Left colon (tissue), 2 donors: ENCODE results near the gene SCN2A. TPM values are rescaled to one million over a fixed set of nuclear protein-coding genes. Genes with fewer than 3 reads are reported as not detected.
A peak's percentile ranks its signal among the peaks of the same experiment; 100 is the strongest.
"Not testable (repeated sequence)": the region's sequence is repeated elsewhere in the genome, so short reads cannot be mapped to it uniquely, and the experiment has no call there.

Experiments
- ATAC-seq: fragments of 200-7000 bp; cut with Tn5 transposase; one replicate; pipeline ENCODE4 v1.9.1; 2020; ENCODE audit warnings: mild to moderate bottlenecking, moderate library complexity
- DNase-seq, 2 donors: peaks; one replicate each; pipeline ENCODE4 v3.0.0-alpha.2; 2020
- intact Hi-C, 2 donors: fragments of 100-400 bp; cut with DNase I in 1 of 2; cut with micrococcal nuclease in 1 of 2; formaldehyde crosslinking; loops; one replicate each; pipeline versions ENCODE4 v1.11.2 to v1.14.0; 2022; cut with DNase I, micrococcal nuclease
- total RNA-seq, 2 donors: library from RNA; stranded (reverse); fragmentation: NEBNext Ultra II Directional; extraction: Animal tissue kit (Norgen Biotek cat#: 25700); gene quantifications; one replicate each; pipeline ENCODE4 v1.2.1, GENCODE V29; 2021
- donor health status: DM: no; HTN: no; CAD: no.
- donor health status: DM: yes; HTN: yes; CAD: no.

Gene SCN2A
- total RNA-seq, 2 donors from 2014 or later = 0.14 TPM; not detected in 1

DNA sequence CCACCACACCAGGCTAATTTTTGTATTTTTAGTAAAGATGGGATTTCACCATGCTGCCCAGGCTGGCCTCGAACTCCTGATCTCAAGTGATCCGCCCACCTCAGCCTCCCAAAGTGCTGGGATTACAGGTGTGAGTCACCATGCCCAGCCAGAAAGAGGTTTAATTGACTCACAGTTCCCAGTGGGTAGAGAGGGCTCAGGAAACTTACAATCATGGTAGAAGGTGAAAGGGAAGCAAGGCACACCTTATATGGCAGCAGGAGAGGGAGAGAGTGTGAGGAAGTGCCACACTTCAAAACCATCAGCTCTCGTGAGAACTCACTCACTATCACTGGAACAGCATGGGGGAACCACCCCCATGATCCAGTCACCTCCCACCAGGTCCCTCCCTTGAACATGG lies 159.4 kb downstream of the SCN2A start:
- intact Hi-C loops, ATAC-seq, DNase-seq: not testable (repeated sequence)

DNA sequence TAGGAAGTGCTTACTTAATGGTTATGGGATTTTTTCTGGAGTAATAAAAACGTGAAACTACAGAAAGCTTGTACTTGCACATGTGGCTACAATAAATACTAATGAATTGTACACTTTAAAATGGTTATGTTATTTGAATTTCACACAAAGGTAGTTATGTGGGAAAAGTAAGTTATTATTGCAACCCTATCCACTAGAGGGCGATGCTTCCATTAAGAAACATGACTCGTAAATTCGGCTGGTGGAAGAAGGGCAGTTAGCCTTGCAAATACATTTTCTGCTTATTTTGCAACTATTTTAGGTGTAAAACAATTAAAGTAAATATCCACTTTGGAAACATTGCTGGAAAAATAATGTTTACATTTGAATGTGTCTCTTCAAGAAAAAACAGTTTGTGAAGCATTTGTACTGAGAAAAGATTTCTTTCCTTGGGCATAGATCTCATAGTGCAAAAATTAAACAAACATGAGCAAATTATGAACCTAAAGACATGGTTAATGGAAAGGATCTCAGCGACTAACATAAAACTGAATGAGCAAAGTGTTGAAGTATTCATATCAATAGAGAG lies 162.2 kb downstream of the SCN2A start:
- ATAC-seq (peak; percentile 55), DNase-seq (no peak)
- intact Hi-C loops = loop anchor here (5.0 to 10.0 kb wide), 3 partner anchors 293 to 473 kb away; no protein-coding TSS in a partner anchor

DNA sequence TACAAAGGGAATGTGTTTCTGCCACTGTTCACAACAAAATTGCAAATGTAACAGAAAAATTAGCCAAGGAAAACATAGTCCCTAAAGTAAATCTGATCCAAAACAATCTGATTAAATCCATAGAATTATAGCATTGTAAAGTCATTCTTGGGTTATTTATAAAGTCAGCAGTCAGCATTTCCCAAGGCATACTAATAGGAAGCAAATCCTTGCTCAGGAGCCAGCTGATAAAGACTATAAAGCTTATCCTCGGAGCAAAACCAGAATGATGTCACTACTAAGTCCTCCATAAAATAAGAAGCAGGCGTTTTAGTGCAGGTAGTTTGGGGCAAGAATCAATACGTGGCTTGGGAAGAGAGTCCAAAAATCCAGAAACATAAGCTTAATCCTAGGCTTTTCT lies 162.9 kb downstream of the SCN2A start:
- intact Hi-C loops = loop anchor here (5.0 to 10.0 kb wide), 3 partner anchors 293 to 473 kb away; no protein-coding TSS in a partner anchor
- DNase-seq (no peak), ATAC-seq (peak; percentile 40)

DNA sequence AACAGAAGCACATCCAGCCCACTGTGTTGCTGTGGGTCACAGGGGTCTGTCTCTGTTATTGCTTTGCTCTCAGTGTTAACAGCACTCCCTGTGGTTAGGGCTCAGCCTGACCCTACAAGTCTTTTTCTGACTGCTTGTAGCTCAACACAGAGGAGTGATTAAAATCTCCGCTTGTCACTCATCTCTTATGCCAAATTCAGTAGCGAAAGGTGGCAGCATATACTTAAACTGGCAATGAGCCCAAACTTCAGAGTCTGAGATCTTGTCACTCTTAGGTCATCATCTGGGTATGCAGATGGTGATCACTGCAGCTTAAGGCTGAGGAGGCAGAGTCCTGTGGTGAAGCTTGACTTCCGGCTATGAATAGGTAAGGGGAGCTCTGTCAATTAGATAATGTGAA lies 167.0 kb downstream of the SCN2A start:
- intact Hi-C loops = loop anchor here (10.0 kb wide), 2 partner anchors 289 to 469 kb away; no protein-coding TSS in a partner anchor
- ATAC-seq (no peak), DNase-seq (no peak)

DNA sequence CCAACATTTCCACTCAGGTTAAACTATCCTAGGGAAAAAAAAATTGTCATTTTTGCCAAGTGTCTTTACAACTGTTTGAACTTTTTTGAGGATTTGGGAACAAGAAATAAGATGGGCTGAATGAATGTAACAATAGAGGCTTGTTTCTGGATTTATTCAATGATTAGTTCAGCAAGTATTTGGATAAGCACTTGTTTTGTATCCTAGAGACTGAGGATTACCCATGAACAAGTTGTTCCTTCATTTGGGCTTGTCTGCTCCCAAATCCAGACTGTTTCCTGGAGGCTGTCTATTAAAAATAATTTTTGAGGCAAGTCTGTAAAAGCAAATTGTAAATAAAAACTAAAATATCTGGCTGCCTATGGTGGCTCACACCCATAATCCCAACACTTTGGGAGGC lies 168.3 kb downstream of the SCN2A start:
- ATAC-seq (no peak), DNase-seq (no peak)
- intact Hi-C loops = loop anchor here (10.0 kb wide), 2 partner anchors 287 to 467 kb away; no protein-coding TSS in a partner anchor

DNA sequence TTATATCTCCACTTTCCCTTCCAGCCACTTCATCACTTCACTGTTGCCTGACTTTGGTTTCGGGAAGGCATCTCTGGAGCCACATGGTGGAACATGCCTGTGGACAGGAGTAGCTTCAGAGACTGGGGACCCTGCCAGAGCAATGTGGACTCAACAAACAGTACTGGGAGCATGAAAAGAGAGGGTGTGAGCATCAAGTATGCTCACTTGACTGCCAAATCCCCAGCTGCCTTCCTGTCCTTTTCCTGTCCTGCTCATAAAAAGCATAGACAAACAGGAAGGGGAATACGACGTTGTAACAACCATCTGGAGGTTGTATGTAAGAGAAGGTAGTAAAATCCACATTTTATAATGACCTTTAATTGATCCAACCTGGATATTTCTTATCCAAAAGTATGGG lies 169.0 kb downstream of the SCN2A start:
- DNase-seq (peak; percentile 15 to 48), ATAC-seq (peak; percentile 82)
- intact Hi-C loops = loop anchor here (10.0 kb wide), 2 partner anchors 287 to 467 kb away; no protein-coding TSS in a partner anchor

DNA sequence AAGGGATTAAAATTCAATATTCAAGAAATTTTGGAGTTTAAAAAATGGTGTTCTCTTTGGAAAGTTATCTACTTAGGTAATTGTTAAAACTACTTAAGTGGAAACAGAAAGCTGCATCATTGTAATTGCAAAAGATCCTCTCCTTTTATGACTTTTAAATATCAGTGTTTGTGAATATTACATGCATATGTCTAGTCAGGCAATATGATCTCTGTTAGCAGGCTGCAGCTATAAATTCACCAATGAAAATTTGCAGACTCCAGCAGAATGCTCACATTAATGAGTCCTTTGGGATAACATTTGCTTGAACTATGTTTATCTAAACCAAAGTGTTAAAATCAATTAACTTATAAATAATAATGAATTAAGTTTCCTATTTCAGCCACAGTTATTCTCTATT lies 171.1 kb downstream of the SCN2A start:
- DNase-seq = no peak
- intact Hi-C loops = no loop called here
- ATAC-seq = no peak

DNA sequence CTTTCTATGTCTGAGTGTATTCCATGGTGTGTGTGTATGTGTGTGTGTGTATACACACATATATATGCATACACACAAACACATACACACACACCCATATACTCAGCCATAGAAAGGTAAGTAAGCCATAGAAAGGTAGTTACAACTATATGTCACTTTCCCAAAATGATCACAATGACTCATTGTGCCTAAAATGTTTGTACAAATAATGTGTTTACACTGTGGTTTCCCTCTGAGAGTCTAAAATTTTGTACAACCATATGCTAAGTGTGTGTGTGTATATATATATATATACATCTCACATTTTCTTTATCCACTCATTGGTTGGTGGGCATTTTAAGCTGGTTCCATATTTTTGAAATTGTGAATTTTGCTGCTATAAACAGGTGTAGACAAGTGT lies 175.0 kb downstream of the SCN2A start:
- ATAC-seq (no peak), DNase-seq (no peak)
- intact Hi-C loops = no loop called here

DNA sequence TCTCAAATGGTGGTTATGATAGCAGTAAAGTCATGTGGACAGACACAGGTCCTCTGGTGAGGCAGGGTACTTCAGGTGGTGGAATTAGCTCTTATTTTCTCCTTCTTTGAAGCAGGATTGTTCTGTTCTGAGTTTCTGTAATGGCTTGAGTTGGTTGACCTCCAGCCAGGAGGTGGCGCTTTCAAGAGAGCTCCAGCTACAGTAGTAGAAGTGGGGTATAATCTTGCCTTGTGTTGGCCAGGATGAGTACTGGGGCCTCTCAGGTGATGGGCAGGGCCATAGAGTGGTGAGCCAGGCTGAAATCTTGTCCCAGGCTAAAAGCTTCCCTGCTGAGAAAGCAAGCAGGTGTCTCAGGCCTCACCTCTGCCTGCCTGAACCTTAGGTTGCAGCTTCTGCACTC lies 177.8 kb downstream of the SCN2A start:
- ATAC-seq = no peak
- intact Hi-C loops = no loop called here
- DNase-seq = no peak

DNA sequence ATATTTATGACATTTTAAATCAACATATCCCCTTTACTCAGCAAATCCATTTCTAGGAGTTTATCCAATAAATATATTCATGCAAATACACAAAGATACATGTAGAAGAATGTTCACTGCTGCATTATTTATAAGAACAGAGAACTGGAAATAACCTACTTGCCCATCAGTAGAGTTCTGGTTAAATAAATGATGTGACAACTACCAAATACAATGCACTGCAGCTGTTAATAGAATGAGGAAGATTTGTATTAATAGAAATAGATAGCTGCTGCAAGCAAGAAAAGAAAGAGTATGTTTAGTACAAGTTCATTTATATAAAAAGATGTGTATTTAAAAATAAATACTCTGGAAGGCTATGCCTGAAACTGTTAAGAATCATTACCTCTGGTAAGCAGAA lies 181.0 kb downstream of the SCN2A start:
- no peak for ATAC-seq
- intact Hi-C loops = no loop called here

DNA sequence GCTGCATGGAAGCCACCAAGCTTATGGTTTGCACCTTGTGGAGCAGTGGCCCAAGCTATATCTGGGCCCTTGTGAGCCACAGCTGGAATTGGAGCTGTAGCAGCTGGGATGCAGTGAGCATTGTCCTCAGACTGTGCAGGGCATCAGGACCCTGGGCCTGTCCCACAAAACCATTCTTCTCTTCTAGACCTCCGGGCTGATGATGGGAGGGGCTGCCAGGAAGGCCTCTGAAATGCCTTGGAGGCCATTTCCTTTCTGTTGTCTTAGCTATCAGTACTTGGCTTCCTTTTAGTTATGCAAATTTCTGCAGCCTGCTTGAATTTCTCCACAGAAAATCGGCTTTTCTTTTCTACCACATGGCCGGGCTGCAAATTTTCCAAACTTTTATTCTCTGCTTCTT lies 183.9 kb downstream of the SCN2A start:
- DNase-seq = no peak
- ATAC-seq = no peak
- intact Hi-C loops = no loop called here

More for the DNA sequence above, 181.0 kb downstream of the SCN2A start:
- no peak for DNase-seq

DNA sequence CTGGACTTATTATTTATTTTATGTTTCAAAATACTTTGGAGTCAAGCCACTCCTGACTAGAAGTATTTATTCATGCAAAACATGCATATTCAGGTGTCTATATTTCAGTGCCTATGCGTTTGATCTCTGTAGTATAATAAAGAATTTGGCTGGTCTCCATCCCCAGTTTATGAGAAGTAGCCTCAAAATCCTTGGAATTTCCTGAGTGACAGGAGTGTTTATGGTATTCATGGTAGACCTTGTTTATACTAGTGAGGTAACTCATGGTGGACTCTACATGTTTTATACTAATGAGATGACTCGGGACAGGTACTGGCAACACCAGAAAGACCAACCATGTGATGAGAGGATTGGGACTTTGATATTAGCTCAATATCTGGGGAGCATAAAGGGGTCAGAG lies 186.3 kb downstream of the SCN2A start:
- intact Hi-C loops = no loop called here
- DNase-seq = no peak
- ATAC-seq = no peak

DNA sequence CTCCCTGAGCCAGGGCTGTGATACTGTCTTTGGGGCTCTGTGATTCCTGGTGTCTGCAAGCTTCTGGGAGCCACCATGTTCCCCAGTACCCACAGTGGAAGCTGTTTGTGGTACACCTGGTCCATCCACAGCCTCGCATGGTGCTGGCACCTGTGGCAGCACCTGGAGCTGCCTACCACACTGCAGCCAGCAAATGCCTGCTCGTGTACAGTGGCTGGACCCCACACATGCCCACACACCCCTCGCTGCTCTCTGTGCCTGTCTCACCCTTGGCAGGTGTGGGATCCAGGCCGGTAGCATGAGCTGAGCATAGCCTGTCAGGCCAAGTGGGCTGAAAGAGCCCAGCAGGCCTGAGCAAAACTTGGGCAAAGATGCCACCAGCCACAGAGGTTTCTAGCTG lies 188.5 kb downstream of the SCN2A start:
- intact Hi-C loops = no loop called here
- ATAC-seq = no peak
- no peak for DNase-seq

DNA sequence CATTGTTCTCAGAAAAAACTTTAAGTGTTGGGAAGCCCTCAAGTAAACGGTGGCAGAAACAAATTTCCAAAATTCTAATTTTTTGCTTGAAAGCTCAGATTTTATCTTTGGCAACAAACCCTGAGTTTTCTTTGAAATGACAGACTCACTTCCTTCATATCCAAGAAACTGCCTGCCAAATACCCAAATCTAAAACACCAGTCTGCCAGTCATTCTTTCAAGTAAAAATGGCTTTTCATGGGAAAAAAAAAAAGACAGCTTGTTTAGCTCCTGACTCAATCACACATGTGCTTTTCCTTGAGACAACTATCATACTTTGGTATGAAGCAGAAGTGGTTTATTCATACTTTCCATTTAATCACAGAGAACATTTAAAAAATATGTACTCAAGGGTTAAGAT lies 189.7 kb downstream of the SCN2A start:
- intact Hi-C loops = no loop called here
- no peak for DNase-seq
- no peak for ATAC-seq

DNA sequence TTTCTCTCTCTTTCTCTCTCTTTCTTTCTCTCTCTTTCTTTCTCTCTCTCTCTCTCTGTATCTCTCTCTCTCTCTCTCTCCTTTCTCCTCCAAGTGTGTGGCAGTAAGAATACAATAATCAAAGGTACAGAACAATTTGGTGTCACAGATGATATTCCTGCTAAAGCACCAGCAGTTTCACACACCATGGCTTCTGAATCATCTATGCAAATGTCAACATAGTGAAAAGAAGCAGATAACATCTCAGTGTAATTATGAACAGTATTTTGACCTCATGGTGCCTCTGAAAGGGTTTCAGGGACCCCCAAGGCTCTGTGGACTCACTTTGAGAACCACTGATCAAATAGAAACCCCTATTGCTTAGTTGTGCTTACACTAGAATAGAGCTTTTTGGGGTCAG lies 191.8 kb downstream of the SCN2A start:
- ATAC-seq (no peak), DNase-seq (no peak)
- intact Hi-C loops = no loop called here

DNA sequence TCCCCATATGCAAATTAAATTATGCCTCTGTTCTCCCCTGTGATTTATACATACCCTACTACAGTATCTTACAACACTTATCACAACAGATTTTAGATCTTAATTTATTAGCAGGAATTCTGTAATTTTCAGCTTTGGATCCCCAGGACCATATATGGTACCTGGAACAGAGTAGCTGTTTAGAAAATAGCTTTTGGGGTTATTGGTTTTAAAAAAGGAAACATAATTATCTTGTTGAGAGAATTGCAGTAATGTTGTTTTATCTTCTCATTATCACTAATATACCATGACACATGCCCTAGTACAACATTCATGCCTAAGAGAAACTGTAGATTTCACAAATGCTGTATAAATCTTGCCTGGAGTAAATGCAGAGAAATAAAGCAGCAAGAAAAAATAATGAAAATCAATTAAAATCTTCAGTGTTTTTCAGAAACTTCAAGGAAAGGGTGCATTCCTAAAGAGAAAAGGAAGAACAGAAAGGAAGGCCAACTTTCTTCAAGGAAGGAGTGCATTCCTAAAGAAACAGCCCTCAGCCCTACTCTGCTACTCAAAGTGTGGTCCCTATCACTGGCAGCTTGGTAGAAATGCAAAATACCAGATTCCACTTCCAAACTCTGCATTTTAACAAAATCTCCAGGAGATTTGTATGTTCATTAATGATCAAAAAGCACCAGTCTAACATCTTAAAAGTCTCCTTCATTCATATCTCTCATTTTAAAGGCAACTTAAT lies 193.2 kb downstream of the SCN2A start:
- no peak for DNase-seq
- intact Hi-C loops = no loop called here
- ATAC-seq = no peak

DNA sequence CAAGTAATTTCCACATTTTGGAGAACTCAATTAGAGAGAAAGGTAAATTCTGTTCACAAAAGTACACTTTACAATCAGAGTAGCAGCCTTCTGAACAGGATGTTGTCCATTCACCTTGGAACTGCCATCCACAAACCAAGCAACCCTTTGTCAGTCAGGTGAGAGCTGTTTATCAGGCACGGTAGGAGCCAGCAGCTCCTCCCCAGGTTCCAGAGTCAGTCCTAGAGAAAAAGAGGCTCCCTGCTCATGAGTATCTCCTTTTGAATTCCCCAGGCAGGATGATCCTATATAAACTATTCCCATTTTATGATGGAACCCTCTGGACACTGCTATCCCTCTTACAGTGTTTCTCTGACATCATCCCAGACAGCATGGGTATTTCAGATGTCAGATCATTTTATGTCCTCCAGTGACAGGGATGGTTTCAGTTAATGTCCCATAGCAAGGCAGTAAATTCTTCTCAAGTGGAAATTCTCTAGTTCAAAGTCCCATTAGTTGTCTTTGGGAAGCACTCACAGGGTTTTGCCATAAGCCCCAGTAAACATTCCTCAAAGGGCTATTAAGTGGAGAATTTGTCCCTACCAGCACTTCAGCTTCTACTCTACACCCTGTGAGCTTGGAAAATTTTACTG lies 195.8 kb downstream of the SCN2A start:
- DNase-seq (no peak), ATAC-seq (no peak)
- intact Hi-C loops = no loop called here

DNA sequence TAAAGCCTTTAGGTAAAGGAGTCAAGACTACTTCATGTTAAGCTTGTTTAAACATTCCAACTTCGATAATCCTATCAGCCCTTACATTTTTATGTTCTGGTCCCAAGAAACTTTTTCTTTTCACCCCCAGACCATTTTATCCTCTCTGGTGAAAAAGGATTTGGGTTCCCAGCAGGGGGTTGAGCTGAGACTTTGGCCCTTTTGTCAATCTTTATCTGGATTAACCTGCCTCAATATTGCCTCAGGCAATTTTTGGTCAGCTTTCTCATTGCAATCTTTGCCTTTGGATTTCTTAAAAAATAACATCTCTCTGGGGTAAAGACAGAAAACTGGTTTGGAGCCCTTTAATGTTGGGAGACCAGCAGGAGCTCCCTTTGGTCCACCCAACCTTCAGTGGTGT lies 196.4 kb downstream of the SCN2A start:
- ATAC-seq (no peak), DNase-seq (no peak)
- intact Hi-C loops = no loop called here

DNA sequence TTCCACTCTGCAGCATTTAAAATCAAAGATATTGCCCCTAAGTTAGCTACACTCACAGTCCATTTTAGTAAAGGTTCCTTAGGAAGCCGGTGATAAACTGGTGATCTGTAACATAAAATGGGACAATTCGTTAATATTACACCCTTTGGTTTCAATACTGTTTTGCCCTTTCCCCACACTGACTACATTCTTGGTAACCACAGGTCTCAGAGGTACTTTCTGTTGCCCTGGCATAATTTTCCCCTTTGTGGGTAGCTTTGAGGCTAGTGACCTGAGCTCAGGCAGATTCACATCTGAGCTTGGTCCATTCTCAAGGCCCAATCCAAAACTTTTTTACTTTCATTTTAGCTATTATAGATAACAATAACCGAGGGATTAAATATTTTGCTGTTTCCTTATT lies 197.3 kb downstream of the SCN2A start:
- intact Hi-C loops = no loop called here
- no peak for ATAC-seq

DNA sequence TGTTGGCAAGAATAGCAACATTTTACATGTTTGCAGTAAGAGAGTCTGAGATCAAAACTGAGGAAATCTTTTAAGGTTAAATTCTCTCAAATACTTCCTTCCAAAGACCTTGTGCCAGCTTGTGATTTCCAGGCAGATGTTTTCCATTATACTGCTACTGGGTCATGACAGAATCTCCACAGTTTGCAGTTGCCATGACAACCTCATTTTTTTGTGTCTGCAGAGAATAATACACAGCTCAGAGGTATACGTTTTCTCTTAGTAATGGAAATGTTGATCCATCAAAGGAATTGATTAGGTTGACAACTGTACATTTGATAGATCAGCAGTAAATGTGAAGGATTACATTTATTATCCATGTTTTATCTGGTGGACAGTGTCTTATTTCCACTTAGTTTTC lies 201.2 kb downstream of the SCN2A start:
- ATAC-seq = no peak
- intact Hi-C loops = no loop called here
- DNase-seq = no peak

More for the DNA sequence above, 197.3 kb downstream of the SCN2A start:
- no peak for DNase-seq
